HEK293T (cell line): Measurements from ENCODE around the gene CADM2.

ENCODE experiments used
- CTCF ChIA-PET: fragments of 350-600 bp; formaldehyde crosslinking; extraction: SDS; loops from one replicate; lab custom pipeline; 2021; ENCODE audit warnings: antibody characterized with exemption, inconsistent platforms; lab: Yijun Ruan, JAX
- POLR2A ChIA-PET: fragments of 350-600 bp; formaldehyde crosslinking; extraction: SDS; loops from one replicate; lab custom pipeline; 2020; ENCODE audit warnings: antibody characterized with exemption, inconsistent platforms; lab: Yijun Ruan, JAX
- DNase-seq: peaks from one replicate; pipeline ENCODE4 v3.0.0; 2012; ENCODE audit warnings: mixed read lengths; ENCODE audit errors: extremely low spot score
- ARNT ChIP-seq: fragments of 450-650 bp; IDR thresholded peaks from 2 replicates; pipeline ENCODE4 v1.6.1; 2017; ENCODE audit warnings: mild to moderate bottlenecking
- BHLHE40 ChIP-seq: fragments of 450-650 bp; IDR thresholded peaks from 2 replicates; pipeline ENCODE4 v1.6.1; 2016; ENCODE audit warnings: mild to moderate bottlenecking, moderate library complexity, borderline replicate concordance
- CTBP1 ChIP-seq: fragments of 450-650 bp; IDR thresholded peaks from 2 replicates; pipeline ENCODE4 v1.6.1; 2016; ENCODE audit warnings: borderline replicate concordance
- ELF4 ChIP-seq: fragments of 450-650 bp; IDR thresholded peaks from 2 replicates; pipeline ENCODE4 v1.6.1; 2017; ENCODE audit warnings: antibody characterized with exemption
- FOXA1 ChIP-seq: fragments of 450-650 bp; IDR thresholded peaks from 2 replicates; pipeline ENCODE4 v1.6.1; 2016; ENCODE audit warnings: mild to moderate bottlenecking
- FOXK2 ChIP-seq: fragments of 450-650 bp; IDR thresholded peaks from 2 replicates; pipeline ENCODE4 v1.6.1; 2016; ENCODE audit warnings: mild to moderate bottlenecking
- FOXM1 ChIP-seq: fragments of 450-650 bp; IDR thresholded peaks from 2 replicates; pipeline ENCODE4 v1.6.1; 2017; ENCODE audit warnings: mild to moderate bottlenecking, borderline replicate concordance
- HDGF ChIP-seq: fragments of 450-650 bp; IDR thresholded peaks from 2 replicates; pipeline ENCODE4 v1.6.1; 2017; ENCODE audit warnings: antibody characterized with exemption, borderline replicate concordance
- L3MBTL2 ChIP-seq: fragments of 450-650 bp; conservative IDR thresholded peaks from 2 replicates; pipeline ENCODE4 v1.6.1; 2016; ENCODE audit warnings: mild to moderate bottlenecking
- LEF1 ChIP-seq: fragments of 450-650 bp; IDR thresholded peaks from 2 replicates; pipeline ENCODE4 v1.6.1; 2017; ENCODE audit warnings: mild to moderate bottlenecking, borderline replicate concordance
- NFRKB ChIP-seq: fragments of 450-650 bp; IDR thresholded peaks from 2 replicates; pipeline ENCODE4 v1.6.1; 2016; ENCODE audit warnings: mild to moderate bottlenecking, moderate library complexity
- PKNOX1 ChIP-seq: fragments of 450-650 bp; IDR thresholded peaks from 2 replicates; pipeline ENCODE4 v1.6.1; 2016
- SP1 ChIP-seq: fragments of 450-650 bp; IDR thresholded peaks from 2 replicates; pipeline ENCODE4 v1.6.1; 2017
- SUZ12 ChIP-seq: fragments of 450-650 bp; IDR thresholded peaks from 2 replicates; pipeline ENCODE4 v1.6.1; 2016; ENCODE audit warnings: mild to moderate bottlenecking
- TARDBP ChIP-seq: fragments of 450-650 bp; IDR thresholded peaks from 2 replicates; pipeline ENCODE4 v1.6.1; 2016
- ZNF384 ChIP-seq: fragments of 450-650 bp; IDR thresholded peaks from 2 replicates; pipeline ENCODE4 v1.6.1; 2016

Gene CADM2

GRCh38 chr3:85297291-85297690, 338.5 kb downstream of the CADM2 start:
- DNase-seq = no peak
- CTCF ChIA-PET = no interaction called here
- TF ChIP-seq SP1 (no peak), FOXK2 (no peak)
- POLR2A ChIA-PET = no interaction called here

- DNase-seq = no peak
- ChIA-PET CTCF (no interaction called here), POLR2A (no interaction called here)
- TF ChIP-seq ZNF384 (no peak), L3MBTL2 (no peak), LEF1 (no peak), ELF4 (no peak), FOXK2 (no peak), HDGF (no peak), ARNT (no peak), FOXM1 (no peak), TARDBP (no peak), SP1 (no peak), CTBP1 (no peak), NFRKB (no peak), SUZ12 (no peak), FOXA1 (no peak), PKNOX1 (no peak), BHLHE40 (no peak)
Measured at GRCh38 chr3:85298032-85298431, 339.2 kb downstream of the CADM2 start.

DNA sequence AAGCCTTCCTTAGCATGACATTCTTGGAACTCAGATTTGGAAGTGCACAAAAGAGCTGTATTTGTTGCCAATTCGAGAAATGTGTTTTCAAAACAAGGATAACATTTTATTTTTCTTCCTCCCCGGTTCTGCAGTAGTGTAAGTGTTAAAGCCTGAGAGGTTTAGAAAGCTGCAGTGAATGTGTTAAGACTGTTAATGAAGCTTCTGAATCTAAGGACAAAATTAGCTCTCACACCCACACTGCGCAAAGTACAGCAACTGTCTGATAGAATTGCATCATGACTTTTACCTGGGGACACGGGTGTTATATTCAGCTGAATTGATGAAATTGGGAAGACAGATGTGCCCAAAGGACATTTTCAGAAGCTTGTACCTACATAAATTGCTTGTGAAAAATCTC, 344.4 kb downstream of the CADM2 start:
- TF ChIP-seq SP1 (no peak), L3MBTL2 (no peak), NFRKB (no peak), HDGF (no peak), PKNOX1 (no peak), FOXA1 (no peak), FOXK2 (no peak), TARDBP (no peak), SUZ12 (no peak), ARNT (no peak), FOXM1 (no peak), ELF4 (no peak), CTBP1 (no peak), ZNF384 (no peak), BHLHE40 (no peak), LEF1 (no peak)
- CTCF ChIA-PET = no interaction called here
- no peak for DNase-seq
- POLR2A ChIA-PET = no interaction called here

DNA sequence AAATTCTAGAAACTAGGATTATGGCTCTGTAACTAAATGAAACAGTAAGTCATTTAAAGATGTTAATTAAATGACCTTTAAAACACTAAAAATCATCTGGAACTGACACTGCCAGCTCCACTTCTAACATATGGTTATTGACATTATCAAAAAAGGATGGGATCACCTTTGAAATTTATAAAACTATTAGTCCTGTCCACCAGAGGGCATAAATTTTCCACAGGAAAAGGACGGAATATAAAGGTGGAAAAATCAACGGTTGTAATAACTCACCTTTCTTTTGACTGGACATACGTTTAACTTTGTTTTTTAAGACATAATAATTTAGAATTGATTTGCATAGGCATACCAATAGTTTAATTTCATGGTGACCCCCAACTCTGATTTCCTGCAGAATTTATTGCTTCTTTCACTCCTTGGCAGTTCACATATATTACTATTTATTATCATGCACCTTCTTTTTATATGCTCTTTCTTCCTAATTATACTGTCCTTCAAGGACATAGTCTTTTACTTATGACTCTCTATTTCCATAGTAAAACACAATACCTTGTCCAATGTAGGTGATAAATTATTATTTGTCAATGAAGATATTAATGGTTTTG, 345.7 kb downstream of the CADM2 start:
- POLR2A ChIA-PET = no interaction called here
- DNase-seq = no peak

DNA sequence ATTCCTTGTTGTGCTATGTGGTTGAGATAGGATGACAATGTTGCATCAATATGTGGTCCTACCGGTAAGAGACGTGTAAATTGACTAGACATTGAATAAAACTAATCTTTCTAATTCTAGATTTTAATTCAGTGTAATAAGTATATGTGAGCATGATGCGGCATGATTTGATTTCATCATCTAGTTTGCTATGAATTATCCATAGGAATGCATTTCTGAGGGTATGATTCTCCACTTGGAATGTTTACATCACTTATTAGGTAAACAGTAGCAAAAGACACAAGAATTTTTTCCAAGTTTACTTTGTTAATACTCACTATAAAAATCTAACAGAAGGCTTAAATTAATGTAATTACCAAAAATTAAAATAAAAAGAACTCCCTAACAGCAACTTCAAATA, 353.5 kb downstream of the CADM2 start:
- DNase-seq = no peak
- ChIA-PET CTCF (no interaction called here), POLR2A (no interaction called here)
- TF ChIP-seq SP1 = no peak
- no peak for TF ChIP-seq TARDBP
- no peak for TF ChIP-seq LEF1
- no peak for TF ChIP-seq FOXM1
- no peak for TF ChIP-seq CTBP1
- TF ChIP-seq ARNT = no peak
- TF ChIP-seq SUZ12 = no peak
- TF ChIP-seq HDGF = no peak
- TF ChIP-seq BHLHE40 = no peak
- TF ChIP-seq FOXA1 = no peak
- TF ChIP-seq L3MBTL2 = no peak
- no peak for TF ChIP-seq PKNOX1

More for the DNA sequence above, 345.7 kb downstream of the CADM2 start:
- CTCF ChIA-PET = no interaction called here
- TF ChIP-seq BHLHE40 (no peak), ELF4 (no peak), L3MBTL2 (no peak)

GRCh38 chr3:85313380-85313779, 354.6 kb downstream of the CADM2 start:
- no peak for TF ChIP-seq SP1
- no peak for TF ChIP-seq ELF4
- TF ChIP-seq CTBP1 = no peak
- no peak for TF ChIP-seq LEF1
- no peak for TF ChIP-seq BHLHE40
- no peak for TF ChIP-seq FOXA1
- TF ChIP-seq NFRKB = no peak
- TF ChIP-seq SUZ12 = no peak
- no peak for TF ChIP-seq TARDBP
- TF ChIP-seq FOXK2 = no peak
- TF ChIP-seq HDGF = no peak
- no peak for DNase-seq
- POLR2A ChIA-PET = no interaction called here
- CTCF ChIA-PET = no interaction called here

DNA sequence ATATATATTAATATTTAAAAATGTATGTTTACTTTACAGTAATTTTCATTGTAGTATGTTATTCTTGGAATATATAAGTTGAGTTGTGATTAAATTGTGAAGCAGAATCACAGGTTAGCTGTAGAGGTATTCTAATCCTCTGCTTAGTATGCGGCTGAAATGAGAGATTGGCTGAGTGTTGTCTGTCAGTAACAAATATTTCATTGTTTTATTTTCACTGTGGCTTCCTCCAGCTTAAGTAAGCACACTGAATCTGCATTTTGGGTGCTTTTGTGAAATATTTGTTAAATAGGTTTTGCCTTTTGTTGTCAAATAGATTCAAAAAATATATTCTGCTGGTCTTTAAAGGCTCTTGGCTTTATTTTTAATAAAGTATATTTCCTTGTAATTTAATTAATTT, 357.5 kb downstream of the CADM2 start:
- ChIA-PET CTCF (no interaction called here), POLR2A (no interaction called here)

More for the DNA sequence above, 357.5 kb downstream of the CADM2 start:
- no peak for DNase-seq
- no peak for TF ChIP-seq FOXM1
- TF ChIP-seq NFRKB = no peak
- no peak for TF ChIP-seq L3MBTL2
- no peak for TF ChIP-seq ARNT
- no peak for TF ChIP-seq PKNOX1
- TF ChIP-seq SUZ12 = no peak
- no peak for TF ChIP-seq CTBP1
- TF ChIP-seq HDGF = no peak
- TF ChIP-seq BHLHE40 = no peak
- no peak for TF ChIP-seq ZNF384
- no peak for TF ChIP-seq LEF1
- no peak for TF ChIP-seq FOXA1
- no peak for TF ChIP-seq SP1
- no peak for TF ChIP-seq TARDBP
- no peak for TF ChIP-seq ELF4
- TF ChIP-seq FOXK2 = no peak
